Heart left ventricle (tissue), 13 donors: ENCODE data around the gene LEPR.
"Not testable (repeated sequence)": the region's sequence is repeated elsewhere in the genome, so short reads cannot be mapped to it uniquely, and the experiment has no call there.

Experiments
- POLR2A ChIP-seq, 2 donors: fragments of 450-650 bp; IDR thresholded peaks; one replicate each; pipeline ENCODE4 v1.6.1; 2017; ENCODE audit warnings: antibody characterized with exemption in 2 of 2, mild to moderate bottlenecking in 2 of 2, moderate library complexity in 2 of 2
- TF ChIP-seq, protein P1 (sequence below), 12 donors: fragments of 200-600 bp; sonication (generic) in 4 of 12; IDR thresholded peaks; one replicate each; pipeline versions ENCODE4 v1.5.0 to v1.8.0; 2018 to 2022; ENCODE audit warnings: antibody characterized with exemption in 12 of 12, mild to moderate bottlenecking in 5 of 12
- donor health status: ischemic (EF 13 %, LVEDD 7.1; RV severe dilation, severe dysfunction).
- donor health status: DM: no; HTN: yes; CAD: no.
- donor health status: DM: no; HTN: no; CAD: no.
- donor health status: ischemic (EF 25% LVEDD 6.9; RV normal size, moderate dysfunction).
- donor health status: ischemic (EF 25% LVEDD 5.7; RV mildly dilated, moderate dysfunction).
- donor health status: ischemic (EF 35%, LVEDD 5.7; RV mildly dilated, moderate dysfunction).
- donor health status: nonischemic (EF 11% LVEDD 7.7; RV severe dilation, severe dysfunction).
- donor health status: DM: yes; HTN: yes; CAD: no.
- donor health status: PGD.
- donor health status: ischemic (EF 29% LVEDD 5.4; RV normal size, mild dysfunction).
- donor health status: nonischemic (EF 23%, LVEDD 6.1; RV moderate dilation, normal function).

DNA sequence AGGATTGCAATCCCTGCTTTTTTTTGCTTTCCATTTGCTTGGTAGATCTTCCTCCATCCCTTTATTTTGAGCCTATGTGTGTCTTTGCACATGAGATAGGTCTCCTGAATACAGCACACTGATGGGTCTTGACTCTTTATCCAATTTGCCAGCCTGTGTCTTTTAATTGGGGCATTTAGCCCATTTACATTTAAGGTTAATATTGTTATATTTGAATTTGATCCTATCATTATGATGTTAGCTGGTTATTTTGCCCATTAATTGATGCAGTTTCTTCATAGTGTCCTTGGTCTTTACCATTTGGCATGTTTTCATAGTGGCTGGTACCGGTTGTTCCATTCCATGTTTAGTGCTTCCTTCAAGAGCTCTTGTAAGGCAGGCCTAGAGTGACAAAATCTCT, 45.4 kb downstream of the LEPR start:
- TF ChIP-seq, protein P1, sequence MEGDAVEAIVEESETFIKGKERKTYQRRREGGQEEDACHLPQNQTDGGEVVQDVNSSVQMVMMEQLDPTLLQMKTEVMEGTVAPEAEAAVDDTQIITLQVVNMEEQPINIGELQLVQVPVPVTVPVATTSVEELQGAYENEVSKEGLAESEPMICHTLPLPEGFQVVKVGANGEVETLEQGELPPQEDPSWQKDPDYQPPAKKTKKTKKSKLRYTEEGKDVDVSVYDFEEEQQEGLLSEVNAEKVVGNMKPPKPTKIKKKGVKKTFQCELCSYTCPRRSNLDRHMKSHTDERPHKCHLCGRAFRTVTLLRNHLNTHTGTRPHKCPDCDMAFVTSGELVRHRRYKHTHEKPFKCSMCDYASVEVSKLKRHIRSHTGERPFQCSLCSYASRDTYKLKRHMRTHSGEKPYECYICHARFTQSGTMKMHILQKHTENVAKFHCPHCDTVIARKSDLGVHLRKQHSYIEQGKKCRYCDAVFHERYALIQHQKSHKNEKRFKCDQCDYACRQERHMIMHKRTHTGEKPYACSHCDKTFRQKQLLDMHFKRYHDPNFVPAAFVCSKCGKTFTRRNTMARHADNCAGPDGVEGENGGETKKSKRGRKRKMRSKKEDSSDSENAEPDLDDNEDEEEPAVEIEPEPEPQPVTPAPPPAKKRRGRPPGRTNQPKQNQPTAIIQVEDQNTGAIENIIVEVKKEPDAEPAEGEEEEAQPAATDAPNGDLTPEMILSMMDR (IDR thresholded peaks at IDR 0.05), result not testable (repeated sequence)
- TF ChIP-seq POLR2A (IDR thresholded peaks at IDR 0.05), result not testable (repeated sequence)
